Measurements from ENCODE around the gene SETBP1.

The SETBP1 gene

GRCh38 chr18:44988821-44989587 lies 308.3 kb downstream of the SETBP1 start:
- DNase-seq, result no peak

- no peak for DNase-seq
Observed at GRCh38 chr18:44996261-44996660, 315.6 kb downstream of the SETBP1 start.

GRCh38 chr18:44997174-44997573 lies 316.5 kb downstream of the SETBP1 start:
- DNase-seq, result no peak

- no peak for DNase-seq
Observed at GRCh38 chr18:44998360-44998759, 317.7 kb downstream of the SETBP1 start.

- no peak for DNase-seq
Observed at GRCh38 chr18:45004546-45005080, 323.9 kb downstream of the SETBP1 start.

GRCh38 chr18:45006934-45007333 lies 326.2 kb downstream of the SETBP1 start:
- no peak for DNase-seq

- no peak for DNase-seq
Observed at GRCh38 chr18:45007531-45007930, 326.8 kb downstream of the SETBP1 start.

- no peak for DNase-seq
Observed at GRCh38 chr18:45008694-45009413, 328.2 kb downstream of the SETBP1 start.

- DNase-seq, result no peak
Observed at GRCh38 chr18:45009756-45010155, 329.1 kb downstream of the SETBP1 start.

- DNase-seq, result no peak
Observed at GRCh38 chr18:45012286-45012685, 331.6 kb downstream of the SETBP1 start.

- DNase-seq, result no peak
Observed at GRCh38 chr18:45014047-45014501, 333.4 kb downstream of the SETBP1 start.

GRCh38 chr18:45015788-45016128 lies 335.1 kb downstream of the SETBP1 start:
- DNase-seq, result no peak

GRCh38 chr18:45019469-45019868 lies 338.8 kb downstream of the SETBP1 start:
- DNase-seq, result no peak

GRCh38 chr18:45023519-45023918 lies 342.8 kb downstream of the SETBP1 start:
- no peak for DNase-seq

- DNase-seq, result no peak
Observed at GRCh38 chr18:45024357-45025088, 343.8 kb downstream of the SETBP1 start.

GRCh38 chr18:45025089-45025450 lies 344.4 kb downstream of the SETBP1 start:
- no peak for DNase-seq

- no peak for DNase-seq
Observed at GRCh38 chr18:45026162-45026561, 345.5 kb downstream of the SETBP1 start.

GRCh38 chr18:45034179-45034578 lies 353.5 kb downstream of the SETBP1 start:
- DNase-seq, result no peak

GRCh38 chr18:45037618-45038017 lies 356.9 kb downstream of the SETBP1 start:
- no peak for DNase-seq

- no peak for DNase-seq
Observed at GRCh38 chr18:45039376-45039775, 358.7 kb downstream of the SETBP1 start.

GRCh38 chr18:45040879-45041278 lies 360.2 kb downstream of the SETBP1 start:
- DNase-seq, result no peak

GRCh38 chr18:45044787-45045186 lies 364.1 kb downstream of the SETBP1 start:
- no peak for DNase-seq

- no peak for DNase-seq
Observed at GRCh38 chr18:45046228-45046627, 365.5 kb downstream of the SETBP1 start.

GRCh38 chr18:45046961-45047360 lies 366.3 kb downstream of the SETBP1 start:
- no peak for DNase-seq
